ENCODE results near the gene TMEM154.

The TMEM154 gene

DNA sequence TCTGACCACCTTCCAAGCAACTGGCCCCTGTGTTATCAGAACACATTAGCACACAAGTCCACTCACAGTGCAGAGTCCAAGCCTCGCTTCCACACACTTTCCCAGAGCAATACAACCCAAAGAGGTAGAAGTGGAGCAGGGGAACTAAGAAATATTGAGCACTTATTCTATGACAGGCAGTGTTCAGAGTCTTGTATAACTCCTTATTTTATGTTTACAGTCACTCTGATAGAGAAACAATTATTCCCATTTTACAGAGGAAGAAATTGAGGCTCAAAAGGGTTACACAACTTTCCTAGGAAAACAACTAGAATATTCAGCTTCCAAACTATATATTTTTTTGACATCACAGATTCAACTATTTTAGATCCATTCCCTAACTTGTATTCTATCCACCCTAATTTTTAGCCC, 18.3 kb upstream of the TMEM154 start:
- TF ChIP-seq, protein P1, sequence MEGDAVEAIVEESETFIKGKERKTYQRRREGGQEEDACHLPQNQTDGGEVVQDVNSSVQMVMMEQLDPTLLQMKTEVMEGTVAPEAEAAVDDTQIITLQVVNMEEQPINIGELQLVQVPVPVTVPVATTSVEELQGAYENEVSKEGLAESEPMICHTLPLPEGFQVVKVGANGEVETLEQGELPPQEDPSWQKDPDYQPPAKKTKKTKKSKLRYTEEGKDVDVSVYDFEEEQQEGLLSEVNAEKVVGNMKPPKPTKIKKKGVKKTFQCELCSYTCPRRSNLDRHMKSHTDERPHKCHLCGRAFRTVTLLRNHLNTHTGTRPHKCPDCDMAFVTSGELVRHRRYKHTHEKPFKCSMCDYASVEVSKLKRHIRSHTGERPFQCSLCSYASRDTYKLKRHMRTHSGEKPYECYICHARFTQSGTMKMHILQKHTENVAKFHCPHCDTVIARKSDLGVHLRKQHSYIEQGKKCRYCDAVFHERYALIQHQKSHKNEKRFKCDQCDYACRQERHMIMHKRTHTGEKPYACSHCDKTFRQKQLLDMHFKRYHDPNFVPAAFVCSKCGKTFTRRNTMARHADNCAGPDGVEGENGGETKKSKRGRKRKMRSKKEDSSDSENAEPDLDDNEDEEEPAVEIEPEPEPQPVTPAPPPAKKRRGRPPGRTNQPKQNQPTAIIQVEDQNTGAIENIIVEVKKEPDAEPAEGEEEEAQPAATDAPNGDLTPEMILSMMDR (IDR thresholded peaks at IDR 0.05; ENCODE audit: low read depth, low read length, missing control alignments): no peak
- no peak overlapping the region for H3K4me3 ChIP-seq (ENCODE audit: low read depth, low read length)
- DNase-seq (ENCODE audit: low read depth): no peak

DNA sequence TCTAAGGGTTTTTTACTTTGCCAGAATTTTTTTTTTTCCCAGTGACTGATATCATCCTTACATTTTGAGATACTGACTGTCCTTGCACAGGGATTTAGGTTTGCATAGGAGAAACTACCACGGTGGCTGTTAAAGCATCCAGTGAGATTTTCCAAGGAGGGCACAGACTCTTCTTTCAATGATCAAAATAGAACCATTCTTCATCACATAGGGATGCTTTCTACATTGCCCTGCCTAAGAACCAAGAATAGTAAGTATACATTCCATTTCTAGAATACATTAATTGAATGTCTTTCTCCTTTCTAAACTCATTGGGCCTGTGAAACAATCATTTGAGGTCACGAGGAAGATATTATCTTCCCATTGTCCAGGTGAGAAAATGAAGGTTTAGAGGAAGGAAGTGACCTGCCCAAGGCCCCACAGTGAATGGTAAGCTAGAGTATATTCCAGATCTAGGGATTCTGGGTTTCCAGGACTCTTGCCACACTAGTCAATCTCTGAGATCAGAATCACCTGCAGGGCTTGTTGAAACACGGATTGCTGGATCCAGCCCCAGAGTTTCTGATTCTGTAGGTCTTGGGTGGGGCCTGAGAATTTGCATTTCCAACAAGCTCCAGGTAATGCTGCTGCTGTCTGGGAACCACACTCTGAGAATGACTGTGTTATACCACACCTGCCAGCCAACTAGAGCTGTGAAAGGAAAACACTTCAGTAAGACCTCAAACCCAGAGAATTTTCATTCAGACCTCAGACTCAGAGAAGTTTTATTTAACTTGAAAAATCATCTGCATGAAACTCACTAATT, 17.7 kb upstream of the TMEM154 start:
- peak; percentile 59 for DNase-seq (ENCODE audit: low read depth)
- H3K4me3 ChIP-seq (ENCODE audit: low read depth, low read length): no peak overlapping the region
- TF ChIP-seq, protein P1 (IDR thresholded peaks at IDR 0.05; ENCODE audit: low read depth, low read length, missing control alignments): no peak

DNA sequence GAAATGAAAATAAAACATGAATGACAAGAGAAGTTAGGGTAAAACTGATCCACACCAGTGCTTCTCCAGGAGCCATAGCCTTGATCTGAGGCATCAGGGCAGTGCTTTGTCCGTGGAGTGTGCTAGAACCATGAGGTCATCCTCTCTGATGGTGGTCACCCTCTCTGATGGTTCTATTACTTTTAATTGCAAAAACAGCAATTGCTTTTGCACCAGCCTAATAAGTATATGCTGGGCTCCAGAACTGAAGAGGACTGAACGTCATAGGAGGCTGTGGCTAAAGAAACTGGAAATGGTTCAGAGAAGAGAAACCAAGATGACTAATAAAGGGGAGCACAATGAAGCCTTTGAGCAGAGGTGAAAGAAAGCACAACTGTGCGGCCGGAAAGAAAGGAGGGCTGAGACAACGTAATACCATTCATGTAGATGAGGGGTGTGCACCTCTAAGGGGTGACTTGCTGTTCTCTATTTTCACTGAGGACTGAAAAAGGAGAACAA, 17.0 kb upstream of the TMEM154 start:
- peak; percentile 92 for DNase-seq (ENCODE audit: low read depth)
- TF ChIP-seq, protein P1 (IDR thresholded peaks at IDR 0.05; ENCODE audit: low read depth, low read length, missing control alignments): no peak

DNA sequence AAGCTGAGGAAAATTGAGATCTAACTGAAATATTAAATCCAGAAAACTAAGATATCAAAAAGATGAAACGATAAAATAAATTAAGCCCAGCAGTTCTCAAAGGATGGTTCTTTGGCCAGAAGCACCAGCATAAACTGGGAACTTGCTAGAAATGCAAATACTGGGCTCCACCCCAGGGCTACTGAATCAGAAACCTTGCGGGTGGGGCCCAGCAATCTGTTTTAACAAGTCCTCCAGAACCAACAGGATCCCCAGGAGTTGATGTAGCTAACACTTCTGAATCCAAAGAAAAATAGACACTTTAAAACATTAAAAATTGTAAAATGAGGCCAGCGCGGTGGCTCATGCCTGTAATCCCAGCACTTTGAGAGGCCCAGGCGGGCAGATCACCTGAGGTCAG, 14.1 kb upstream of the TMEM154 start:
- TF ChIP-seq, protein P1 (IDR thresholded peaks at IDR 0.05; ENCODE audit: low read depth, low read length, missing control alignments): no peak
- H3K4me3 ChIP-seq (ENCODE audit: low read depth, low read length): no peak overlapping the region
- no peak for DNase-seq (ENCODE audit: low read depth)

More for the DNA sequence above, 17.0 kb upstream of the TMEM154 start:
- H3K4me3 ChIP-seq (ENCODE audit: low read depth, low read length): peak overlapping the region; percentile 37

DNA sequence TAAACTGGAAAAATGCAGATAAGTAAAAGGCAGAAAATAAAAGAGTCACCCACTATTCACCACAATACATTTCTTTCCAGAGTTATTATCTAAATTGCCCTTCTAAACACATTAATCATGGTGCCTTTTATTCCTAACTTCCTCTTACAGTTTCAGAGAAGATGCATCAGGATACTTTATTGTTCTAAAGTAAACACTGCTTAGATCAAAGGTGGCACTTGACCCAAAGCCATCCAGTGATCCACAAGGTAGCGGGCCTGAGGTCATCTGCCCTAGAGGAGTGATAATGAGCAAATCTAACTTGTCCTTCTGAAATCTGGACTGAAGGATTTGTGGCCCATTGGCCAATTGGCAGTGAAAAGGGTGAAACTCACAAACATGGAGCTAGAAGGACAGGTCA, 12.0 kb upstream of the TMEM154 start:
- no peak overlapping the region for H3K4me3 ChIP-seq (ENCODE audit: low read depth, low read length)
- no peak for DNase-seq (ENCODE audit: low read depth)
- TF ChIP-seq, protein P1 (IDR thresholded peaks at IDR 0.05; ENCODE audit: low read depth, low read length, missing control alignments): no peak

DNA sequence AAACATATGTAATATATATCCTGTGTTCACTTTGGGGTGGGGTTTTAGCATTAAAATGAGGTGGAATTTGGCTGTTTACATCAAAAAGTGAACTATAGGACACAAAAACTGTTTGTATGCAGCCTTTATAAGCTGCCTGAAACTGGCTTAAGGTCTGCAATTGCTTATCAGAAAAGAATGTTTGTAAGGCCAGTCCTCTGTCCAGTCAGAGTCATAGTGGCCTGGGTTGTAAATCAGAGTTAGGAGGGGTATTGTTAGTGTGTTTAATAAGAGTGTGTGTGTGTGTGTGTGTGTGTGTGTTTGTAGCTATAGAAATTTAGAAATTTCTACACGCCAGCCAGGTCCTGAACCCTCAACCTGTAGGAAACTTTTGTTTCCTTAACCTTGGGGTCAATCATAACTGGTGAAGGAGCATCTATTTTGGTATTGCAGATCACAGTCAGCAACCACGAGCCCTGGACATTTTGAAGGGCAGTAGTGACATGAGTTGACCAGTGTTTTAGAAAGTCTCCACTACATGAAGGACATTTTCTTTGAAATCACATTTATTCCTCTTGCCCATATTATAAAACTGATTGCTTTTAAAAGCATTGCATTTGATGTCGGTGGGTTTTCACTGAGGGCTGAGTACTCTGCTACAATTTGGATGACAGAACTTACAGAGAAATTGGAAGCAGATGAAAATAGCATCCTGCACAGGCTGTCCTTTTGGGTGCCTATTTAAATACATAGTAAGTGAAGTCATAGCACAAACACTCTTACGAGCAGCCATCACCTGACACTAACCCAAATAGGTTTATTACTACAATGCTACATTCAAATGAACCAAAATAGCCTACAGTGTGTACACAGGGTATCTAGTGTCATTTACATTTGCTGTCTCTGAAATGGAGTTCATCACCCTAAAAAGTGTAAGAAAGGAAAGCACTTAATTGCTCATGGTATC, 11.2 kb upstream of the TMEM154 start:
- no peak overlapping the region for H3K4me3 ChIP-seq (ENCODE audit: low read depth, low read length)
- no peak for DNase-seq (ENCODE audit: low read depth)
- TF ChIP-seq, protein P1 (IDR thresholded peaks at IDR 0.05; ENCODE audit: low read depth, low read length, missing control alignments): no peak
